HG02798 (cell line): Measurements from ENCODE around the gene HLCS.

Experiments
- ATAC-seq: cut with Tn5 transposase; IDR thresholded peaks from one replicate; pipeline ENCODE4 v1.9.1; 2021; ENCODE audit warnings: mild to moderate bottlenecking; ENCODE audit not compliant: unreplicated experiment, poor library complexity

HLCS gene

DNA sequence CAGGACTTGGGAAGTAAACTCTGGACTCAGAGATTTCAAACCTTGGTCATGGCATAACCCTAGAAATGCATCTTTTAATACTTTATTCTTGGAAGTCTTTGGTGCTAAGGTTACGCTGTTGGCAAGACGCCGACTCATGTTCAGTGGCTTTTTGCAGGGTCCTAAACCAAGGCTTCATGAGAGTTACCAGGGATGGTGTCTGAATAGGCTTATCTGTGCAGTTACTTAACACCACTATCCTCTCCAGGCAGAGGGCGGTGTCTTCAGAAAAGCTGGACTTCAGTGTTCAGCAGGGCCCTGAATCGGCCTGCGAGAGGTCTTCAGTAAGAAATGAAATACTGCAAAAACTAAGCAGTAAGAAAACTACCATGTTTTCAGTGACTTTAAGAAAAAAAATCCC, 209.3 kb downstream of the HLCS start:
- ATAC-seq, result no peak

DNA sequence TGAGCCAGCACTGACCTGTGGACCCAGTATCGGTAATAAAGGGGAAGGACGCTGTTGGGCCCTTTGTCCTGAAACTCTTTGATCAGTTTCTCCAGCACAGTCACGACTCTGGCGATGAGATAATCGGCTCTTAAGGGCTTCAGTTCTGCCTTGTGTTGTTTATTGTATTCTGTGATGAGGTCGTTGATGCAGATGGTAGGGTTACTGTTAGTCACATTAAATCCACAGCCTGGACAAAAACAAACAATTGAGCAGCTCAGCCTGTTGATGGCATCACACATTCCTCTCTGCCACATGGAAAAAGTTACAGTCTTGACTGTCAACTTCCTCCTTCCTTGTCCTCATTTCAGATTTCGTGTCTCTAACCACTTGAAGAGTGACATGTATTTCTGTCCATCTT, 209.9 kb downstream of the HLCS start:
- no peak for ATAC-seq

DNA sequence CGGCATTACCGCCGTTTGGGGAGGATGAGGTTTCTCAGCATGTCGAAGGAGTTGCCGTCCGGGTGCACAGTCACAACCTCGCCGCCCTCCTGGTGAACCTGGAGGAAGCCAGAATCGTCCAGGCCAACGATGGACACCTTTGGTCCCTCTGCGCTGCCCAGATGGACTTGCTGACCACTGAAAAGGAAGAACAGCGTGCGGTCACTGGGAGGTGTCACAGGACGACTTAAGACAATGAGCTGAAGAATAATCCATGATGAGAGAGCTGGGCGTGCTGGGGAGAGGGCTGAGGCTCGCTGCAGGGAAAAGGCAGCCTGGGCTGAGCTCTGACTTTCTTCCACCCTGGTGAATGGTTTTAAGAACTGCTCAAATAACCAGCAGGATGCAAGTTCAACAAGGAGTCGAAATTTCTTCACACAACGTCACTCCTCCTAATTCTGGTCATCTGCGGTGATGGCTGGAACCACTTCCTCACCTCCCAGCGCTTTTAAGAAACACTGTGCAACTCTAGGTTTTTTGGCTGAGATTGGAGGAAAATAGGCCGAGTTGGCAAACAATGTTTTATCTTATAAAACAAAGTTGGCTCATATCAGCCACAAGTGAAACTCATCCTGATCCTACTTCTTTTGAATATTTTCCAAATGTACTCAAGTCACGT, 212.1 kb downstream of the HLCS start:
- ATAC-seq, result no peak

DNA sequence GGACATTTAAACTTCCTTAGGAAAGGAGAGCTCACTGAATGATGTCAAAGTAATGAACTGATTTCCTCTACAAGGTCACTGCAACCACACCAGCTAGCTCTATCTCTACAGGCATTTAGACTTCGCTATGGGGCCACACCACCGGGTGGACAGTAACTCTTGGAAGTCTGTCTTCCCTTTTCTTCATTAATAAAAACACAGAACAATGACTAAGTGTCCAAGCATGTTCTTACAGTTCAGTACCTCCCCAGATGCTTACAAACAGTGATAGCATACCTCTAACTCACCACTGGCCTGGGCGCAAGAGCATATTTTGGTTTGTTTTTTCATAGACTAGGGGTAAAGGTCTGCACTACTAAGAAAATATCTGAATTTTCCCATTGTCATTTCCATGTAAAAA, 212.9 kb downstream of the HLCS start:
- ATAC-seq, result no peak

DNA sequence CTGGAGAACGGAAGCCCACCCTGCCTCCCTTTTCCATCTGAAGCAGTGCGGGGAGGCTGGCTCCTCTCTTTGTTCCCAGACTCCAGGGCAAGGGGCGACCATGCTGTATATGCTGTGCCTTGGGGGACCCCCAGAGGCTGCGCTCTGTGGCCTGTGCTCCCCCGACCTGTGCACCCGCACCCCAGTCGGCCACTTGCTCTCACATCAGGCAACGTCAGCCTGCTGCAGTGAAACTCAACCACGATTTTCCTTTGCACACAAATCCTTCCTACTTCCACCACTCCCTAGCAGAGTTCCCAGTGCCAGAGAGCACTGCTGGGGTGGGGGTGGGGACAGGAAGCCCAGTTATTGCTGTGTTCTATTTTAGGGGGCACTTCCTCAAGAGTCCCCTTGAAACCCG, 215.1 kb downstream of the HLCS start:
- ATAC-seq, result no peak

DNA sequence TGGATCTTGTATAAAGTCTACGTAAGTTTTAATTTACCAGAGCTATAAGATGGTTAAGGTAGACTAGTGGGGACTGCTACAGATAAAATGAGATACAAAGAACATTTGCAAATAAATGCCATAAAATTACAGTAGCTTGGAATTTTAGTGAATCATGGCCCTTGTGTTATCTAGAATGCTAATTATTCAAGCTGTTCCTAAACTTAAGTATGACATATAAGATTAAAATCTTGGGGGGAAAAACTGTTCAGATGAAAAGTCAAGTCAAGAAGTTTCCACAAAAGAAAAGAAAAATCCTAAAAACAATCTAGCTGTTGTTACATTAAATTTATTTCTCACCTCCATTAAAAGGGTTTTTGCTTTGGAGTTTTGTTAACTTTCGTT, 215.9 kb downstream of the HLCS start:
- ATAC-seq, result no peak

DNA sequence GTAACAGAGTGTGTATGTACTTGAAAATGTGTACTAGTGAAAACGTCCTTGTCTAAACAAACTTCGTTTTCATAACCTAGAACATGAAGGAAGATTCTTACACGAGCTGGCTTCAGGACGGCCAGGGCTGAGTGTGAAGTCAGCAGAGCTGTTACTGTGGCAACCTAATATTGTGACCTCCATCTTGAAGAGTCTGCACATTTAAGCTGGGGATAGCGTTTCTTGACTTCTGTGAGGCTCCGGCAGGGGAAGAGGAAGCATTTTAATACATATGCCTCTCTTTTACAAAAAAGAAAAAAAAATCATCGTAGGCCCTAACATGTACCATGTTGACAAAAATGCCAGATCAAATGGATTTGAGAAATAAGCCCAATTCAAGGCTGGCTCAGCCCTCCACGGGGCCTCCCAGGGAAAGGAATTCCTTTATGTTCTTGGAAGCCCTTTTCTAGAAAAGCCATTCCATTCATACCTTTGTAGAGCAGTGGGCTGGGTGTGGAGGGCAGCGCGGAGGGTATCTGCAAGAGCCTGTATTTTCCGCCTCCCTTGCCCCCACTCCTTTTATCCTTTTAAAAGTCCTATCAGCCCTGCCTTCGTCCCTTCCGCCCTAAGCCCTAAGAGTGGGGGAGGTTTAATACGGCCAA, 216.4 kb downstream of the HLCS start:
- no peak for ATAC-seq

DNA sequence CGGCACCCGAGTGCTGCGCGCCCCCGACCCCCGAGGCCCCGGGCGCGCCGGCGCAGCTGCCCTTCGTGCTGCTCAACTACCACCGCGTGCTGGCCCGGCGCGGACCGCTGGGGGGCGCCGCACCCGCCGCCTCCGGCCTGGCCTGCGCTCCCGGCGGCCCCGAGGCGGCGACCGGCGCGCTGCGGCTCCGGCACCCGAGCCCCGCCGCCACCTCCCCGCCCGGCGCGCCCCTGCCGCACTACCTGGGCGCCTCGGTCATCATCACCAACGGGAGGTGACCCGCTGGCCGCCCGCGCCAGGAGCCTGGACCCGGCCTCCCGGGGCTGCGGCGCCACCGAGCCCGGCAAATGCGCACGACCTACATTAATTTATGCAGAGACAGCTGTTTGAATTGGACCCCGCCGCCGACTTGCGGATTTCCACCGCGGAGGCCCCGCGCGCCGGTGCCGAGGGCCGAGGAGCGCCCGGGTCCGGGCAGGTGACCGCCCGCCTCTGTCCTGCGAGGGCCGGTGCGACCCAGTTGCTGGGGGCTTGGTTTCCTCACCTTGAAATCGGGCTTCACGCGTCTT, 218.6 kb downstream of the HLCS start:
- ATAC-seq, result no peak

DNA sequence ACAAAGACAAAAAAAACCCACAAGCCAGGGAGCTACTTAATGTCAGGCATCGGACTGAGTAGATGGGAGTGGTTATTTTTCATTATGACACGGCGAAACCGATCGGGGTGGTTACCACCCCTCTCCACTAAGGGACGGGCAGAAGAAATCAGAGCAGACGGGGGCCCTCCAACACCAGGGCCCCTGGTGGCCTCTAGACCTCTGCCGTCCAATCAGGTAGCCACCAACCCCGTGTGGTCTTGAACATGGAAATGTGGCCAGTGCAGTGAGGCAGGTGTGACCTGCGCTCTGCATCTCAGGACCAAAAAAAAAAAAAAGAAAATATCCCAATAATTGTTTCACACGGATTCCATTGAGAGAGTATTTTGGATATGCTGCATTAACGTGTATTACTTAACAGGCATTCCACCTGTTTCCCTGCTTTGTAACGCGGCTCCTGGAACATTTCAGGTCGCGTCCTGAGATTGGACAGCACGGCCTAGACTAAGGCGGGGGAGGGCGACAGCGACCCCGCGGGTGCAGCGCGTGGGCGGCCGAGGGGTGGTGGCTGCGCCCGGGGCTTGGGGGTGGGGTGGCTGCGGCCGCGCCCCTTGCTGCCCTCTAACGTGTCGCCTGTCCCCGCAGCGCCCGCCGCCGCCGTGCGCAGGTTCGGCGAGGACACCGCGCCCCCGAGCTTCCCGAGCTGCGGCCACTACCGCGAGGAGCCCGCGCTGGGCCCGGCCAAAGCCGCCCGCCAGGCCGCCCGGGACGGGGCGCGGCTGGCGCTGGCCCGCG, 219.2 kb downstream of the HLCS start:
- ATAC-seq, result no peak

DNA sequence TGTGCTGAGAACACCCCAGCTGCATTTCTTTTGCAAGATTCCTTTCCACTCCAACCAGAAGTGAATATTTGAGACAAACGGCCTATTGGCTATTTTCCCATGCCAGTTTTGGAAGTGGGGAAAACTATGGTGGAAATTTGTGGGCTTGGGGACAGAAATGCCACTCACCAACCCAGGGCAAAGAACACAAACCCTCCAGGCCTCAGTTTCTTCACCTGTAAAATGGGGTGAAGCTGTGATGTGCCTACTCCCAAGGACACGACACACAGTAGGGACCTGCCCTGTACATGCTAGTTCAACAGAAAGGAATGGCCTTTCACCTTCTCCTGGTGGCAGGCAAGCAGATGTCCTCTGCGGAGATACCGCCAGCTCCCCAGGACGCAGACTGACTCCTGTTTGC, 221.0 kb downstream of the HLCS start:
- no peak for ATAC-seq

DNA sequence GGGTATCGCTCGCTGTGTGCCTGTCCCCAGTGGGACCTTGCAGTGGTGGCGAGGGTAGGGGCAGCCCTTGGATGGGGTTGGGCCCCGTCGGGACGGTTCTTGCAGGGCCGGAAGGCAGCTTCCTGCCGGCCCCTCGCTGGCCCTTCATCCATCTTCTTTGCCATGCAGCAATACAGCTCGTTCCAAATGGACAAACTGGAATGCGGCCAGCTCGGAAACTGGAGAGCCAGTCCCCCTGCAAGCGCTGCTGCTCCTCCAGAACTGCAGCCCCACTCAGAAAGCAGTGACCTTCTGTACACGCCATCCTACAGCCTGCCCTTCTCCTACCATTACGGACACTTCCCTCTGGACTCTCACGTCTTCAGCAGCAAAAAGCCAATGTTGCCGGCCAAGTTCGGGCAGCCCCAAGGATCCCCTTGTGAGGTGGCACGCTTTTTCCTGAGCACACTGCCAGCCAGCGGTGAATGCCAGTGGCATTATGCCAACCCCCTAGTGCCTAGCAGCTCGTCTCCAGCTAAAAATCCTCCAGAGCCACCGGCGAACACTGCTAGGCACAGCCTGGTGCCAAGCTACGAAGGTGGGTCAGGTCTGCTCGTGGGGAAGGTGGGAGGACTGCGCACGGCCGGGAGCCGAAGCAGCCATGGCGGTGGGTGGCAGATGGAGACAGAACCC, 221.8 kb downstream of the HLCS start:
- no peak for ATAC-seq

DNA sequence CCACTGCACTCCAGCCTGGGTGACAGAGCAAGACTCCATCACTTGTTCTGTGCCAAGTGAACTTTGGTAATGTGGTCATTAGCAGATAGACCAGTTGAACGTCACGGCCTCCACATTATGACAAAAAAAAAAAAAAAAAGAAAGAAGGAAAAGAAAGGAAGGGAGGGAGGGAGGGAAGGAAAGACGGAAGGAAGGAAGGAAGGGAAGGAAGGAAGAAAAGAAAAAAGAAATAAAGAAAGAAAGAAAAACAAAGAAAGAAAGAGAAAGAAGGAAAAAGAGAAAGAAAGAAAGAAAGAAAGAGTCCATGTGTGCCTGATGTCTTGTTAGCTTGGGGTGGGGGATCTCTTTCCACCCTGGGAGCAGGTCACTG, 222.3 kb downstream of the HLCS start:
- no peak for ATAC-seq

DNA sequence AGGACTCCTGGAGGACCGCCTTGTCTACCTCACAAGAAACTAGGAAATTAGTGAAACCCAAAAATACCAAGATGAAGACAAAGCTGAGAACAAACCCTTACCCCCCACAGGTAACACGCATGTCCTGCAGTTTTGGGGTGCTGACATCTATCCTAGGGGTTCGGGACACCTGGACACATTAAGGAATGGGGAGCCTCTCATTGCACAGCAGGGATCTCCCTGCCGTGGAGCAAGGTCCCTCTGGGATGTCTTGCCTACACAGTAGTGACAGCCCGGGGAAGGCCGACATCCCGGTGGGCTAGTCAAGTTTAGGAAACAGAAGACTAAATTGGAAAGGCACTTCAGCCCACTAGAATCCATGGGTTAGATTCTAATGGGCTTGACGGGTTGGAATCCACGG, 223.0 kb downstream of the HLCS start:
- no peak for ATAC-seq

DNA sequence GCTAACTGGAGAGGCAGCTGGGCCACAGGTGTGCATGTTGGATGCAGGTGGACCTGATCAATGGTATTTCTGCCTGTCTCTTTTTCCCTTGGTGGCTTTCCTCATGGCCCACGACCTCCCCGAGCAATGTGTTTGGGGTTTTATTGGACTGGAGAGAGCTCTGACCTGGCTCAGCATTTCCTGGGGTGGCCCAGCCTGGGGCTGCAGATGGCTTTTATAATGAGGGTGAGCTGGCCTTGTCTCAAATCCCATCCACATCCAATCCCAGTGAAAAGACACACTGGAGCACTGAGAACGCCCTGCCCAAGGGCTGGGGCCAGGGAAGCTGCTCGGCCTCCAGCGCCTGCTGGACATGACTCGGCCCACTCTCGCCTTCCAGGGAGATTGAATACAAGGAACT, 223.5 kb downstream of the HLCS start:
- no peak for ATAC-seq

DNA sequence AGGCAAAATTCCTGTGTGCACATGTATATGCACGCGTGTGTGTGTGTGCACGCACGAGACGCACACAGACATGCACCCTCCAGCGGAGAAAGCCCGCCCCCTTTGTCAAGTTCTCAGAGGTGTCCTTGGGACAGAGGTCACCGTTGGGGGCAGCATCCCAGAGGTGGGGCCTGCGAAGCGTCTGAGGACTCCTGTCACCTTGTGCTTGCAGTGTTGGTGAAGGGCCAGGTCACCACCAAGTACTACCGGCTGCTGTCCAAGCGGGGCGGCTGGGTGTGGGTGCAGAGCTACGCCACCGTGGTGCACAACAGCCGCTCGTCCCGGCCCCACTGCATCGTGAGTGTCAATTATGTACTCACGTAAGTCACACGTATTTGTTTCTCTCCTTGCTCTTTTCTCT, 225.0 kb downstream of the HLCS start:
- no peak for ATAC-seq

DNA sequence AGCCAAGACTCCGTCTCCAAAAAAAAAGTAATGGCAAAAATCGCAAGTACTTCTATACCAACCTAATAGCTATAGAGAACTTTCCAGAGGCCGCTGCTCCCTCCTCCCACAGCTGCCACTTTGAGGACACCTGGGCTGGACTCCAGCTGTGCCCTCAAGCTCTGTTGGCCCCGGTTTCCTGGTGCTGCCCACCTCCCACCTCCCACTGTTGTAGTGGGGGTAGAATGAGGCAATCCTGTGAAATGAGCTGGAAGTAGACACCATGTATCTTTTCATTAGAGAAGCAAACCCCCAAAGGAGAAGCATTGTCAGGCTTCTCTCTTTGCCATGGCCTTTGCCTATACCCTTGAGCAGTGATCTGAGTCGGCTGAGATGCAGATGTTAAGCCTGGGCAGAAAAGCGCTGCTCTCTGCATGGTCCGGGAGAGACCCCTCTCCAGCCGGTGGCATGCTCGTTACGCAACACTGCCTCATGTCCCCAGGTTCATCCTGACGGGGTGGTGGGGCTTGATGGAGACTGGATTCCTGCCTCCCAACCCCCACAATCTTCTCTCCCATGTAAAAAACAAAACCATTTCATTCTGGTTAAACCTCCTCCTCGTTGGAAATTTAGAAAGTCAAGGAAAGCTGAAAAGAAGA, 227.9 kb downstream of the HLCS start:
- ATAC-seq, result no peak

DNA sequence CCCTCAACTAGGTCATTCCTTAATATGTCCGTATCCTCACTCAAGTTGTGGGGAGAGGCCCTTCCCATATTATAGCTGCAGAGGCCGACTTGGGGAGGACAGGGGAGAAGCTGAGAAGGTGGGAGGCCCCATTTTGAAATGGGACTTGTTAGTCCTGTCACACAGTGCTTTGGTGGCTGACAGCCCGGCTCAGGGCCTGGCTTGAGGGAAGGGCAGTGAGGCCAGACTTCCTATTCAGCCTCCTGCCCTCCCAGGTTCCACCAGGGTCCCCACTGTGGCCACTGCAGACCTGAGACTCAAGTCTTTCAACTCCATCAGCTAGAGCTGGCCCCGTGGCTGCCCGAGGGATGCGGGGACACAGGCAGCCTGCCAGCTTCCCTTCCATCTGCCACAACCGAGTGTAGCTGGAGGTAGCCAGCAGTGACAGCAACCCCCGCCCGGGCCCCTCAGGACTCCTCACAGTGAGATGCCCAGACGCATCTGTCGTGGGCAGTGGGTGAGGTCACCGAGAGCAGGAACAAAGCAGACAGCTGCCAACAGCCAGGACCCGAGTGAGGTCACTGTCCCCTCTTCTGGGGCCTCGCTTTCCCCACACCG, 230.6 kb downstream of the HLCS start:
- no peak for ATAC-seq

DNA sequence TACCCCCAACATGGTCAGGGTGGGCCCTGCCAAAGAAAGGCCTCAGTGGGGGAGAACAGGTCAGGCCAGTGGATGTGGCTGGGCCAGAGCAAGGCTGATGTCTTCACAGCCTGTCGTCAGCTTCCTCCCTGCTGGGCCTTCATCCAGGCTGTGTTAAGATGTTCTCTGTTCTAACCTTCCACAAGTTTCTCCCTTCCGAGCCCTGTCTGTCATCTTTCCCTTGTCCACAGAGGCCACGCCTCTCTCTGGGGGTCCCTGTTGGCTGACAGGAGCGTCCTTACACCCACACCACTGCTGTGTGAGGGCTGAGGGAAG, 231.3 kb downstream of the HLCS start:
- no peak for ATAC-seq

DNA sequence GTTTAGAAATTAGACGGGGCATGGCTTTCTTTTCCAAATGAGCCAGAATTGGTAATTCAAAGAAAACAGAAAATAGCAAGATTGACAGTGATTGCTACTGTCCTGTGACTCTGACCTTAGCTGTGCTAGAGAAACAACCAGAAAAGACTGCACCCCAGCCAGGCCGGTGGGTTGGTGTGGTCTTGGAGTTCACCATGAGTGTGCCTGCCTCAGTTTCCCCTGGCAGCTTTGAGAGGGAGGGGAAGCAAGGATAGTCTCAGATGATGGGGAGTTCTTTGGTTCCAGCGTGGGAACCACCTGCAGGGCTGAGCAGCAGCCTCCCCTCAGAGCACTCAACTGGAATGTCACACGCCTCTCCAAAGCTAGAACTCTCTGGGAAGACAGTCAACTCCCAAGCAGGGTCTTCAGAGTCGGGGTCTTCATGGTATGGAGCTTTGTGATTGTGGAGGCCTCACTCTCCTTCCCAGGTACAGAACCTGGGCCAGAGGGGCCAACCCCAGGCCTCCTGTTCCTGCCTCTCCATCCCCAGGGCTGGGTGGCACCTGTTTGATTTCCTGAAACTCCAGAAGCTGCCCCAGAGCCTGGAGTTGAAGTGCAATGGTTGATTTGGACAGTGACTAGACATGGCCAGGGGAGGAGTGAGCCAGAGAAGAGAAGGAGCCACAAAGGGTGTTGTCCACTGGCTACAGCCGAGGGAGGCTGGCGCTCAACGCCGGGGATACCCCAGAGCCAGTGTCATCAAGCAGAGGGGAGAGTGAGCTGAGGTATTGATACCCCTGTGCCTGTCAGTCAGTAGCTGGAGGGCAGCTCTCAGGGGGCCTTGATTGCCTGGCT, 231.9 kb downstream of the HLCS start:
- no peak for ATAC-seq
